ENCODE data around the gene USP49.

USP49 gene

GRCh38 chr6:41922154-41922553 is 27.0 kb upstream of the USP49 start:
- no peak for DNase-seq (ENCODE audit: low read depth)
- no peak for TF ChIP-seq CTCF (conservative IDR thresholded peaks at IDR 0.05; ENCODE audit: low read depth, low read length)
- H3K4me3 ChIP-seq (ENCODE audit: low read length), result peak overlapping the region; percentile 99

- H3K4me3 ChIP-seq (ENCODE audit: low read length), result peak overlapping the region; percentile 99
- no peak for TF ChIP-seq CTCF (conservative IDR thresholded peaks at IDR 0.05; ENCODE audit: low read depth, low read length)
- no peak for DNase-seq (ENCODE audit: low read depth)
Measured at GRCh38 chr6:41921712-41921998, 26.5 kb upstream of the USP49 start.

GRCh38 chr6:41920921-41921711 is 25.9 kb upstream of the USP49 start, which contains the start of the genes BYSL and MED20:
Gene BYSL (plus strand): TSS chr6:41921499. CDS start chr6:41921563, 64 bp downstream.
Gene MED20 (minus strand): TSS chr6:41921139. CDS start chr6:41921018, 121 bp downstream.
- DNase-seq (ENCODE audit: low read depth), result peak; percentile 83
- H3K4me3 ChIP-seq (ENCODE audit: low read length), result peak within 1 kb of the TSS; percentile 99
- TF ChIP-seq CTCF (conservative IDR thresholded peaks at IDR 0.05; ENCODE audit: low read depth, low read length), result peak; percentile 91

- no peak for TF ChIP-seq CTCF (conservative IDR thresholded peaks at IDR 0.05; ENCODE audit: low read depth, low read length)
- H3K4me3 ChIP-seq (ENCODE audit: low read length), result no peak overlapping the region
- peak; percentile 73 for DNase-seq (ENCODE audit: low read depth)
Measured at GRCh38 chr6:41917528-41917927, 22.4 kb upstream of the USP49 start.

- TF ChIP-seq CTCF (conservative IDR thresholded peaks at IDR 0.05; ENCODE audit: low read depth, low read length), result no peak
- H3K4me3 ChIP-seq (ENCODE audit: low read length), result no peak overlapping the region
- DNase-seq (ENCODE audit: low read depth), result no peak
Measured at GRCh38 chr6:41914869-41915530, 19.8 kb upstream of the USP49 start.

- H3K4me3 ChIP-seq (ENCODE audit: low read length), result no peak overlapping the region
- DNase-seq (ENCODE audit: low read depth), result no peak
- TF ChIP-seq CTCF (conservative IDR thresholded peaks at IDR 0.05; ENCODE audit: low read depth, low read length), result no peak
Measured at GRCh38 chr6:41914343-41914742, 19.2 kb upstream of the USP49 start.

GRCh38 chr6:41909727-41910126 is 14.6 kb upstream of the USP49 start:
- H3K4me3 ChIP-seq (ENCODE audit: low read length), result no peak overlapping the region
- DNase-seq (ENCODE audit: low read depth), result no peak
- no peak for TF ChIP-seq CTCF (conservative IDR thresholded peaks at IDR 0.05; ENCODE audit: low read depth, low read length)

Data from retinal pigment epithelial cell (primary cell).